OCI-LY3 (cell line): ENCODE data around the gene ZFP62.

Experiments used
- H2AFZ ChIP-seq: fragments of 200-600, 300-600 bp; shearing (Covaris generic); 2 replicates; pipeline ENCODE4 v1.6.0; 2014; ENCODE audit warnings: antibody characterized with exemption, low read depth, low read length
- H3K27ac ChIP-seq: fragments of 200-600, 300-600 bp; sonication (generic); 2 replicates; pipeline ENCODE4 v1.5.1; 2014; ENCODE audit warnings: mild to moderate bottlenecking, low read length, moderate library complexity, mixed read lengths
- H3K27me3 ChIP-seq: fragments of 200-600, 300-600 bp; sonication (generic); 2 replicates; pipeline ENCODE4 v1.6.1; 2014; ENCODE audit warnings: low read depth, low read length, mixed read lengths
- H3K36me3 ChIP-seq: fragments of 200-600, 300-600 bp; sonication (generic); replicated peaks from 2 replicates; pipeline ENCODE3; 2014; ENCODE audit warnings: low read depth, low read length, mixed read lengths
- H3K4me1 ChIP-seq: fragments of 300-600, 200-600 bp; sonication (generic); 2 replicates; pipeline ENCODE4 v1.6.1; 2014; ENCODE audit warnings: low read length, mixed read lengths
- H3K4me2 ChIP-seq: fragments of 200-600, 300-600 bp; sonication (generic); 2 replicates; pipeline ENCODE4 v1.6.1; 2014; ENCODE audit warnings: low read length, mixed read lengths
- H3K4me3 ChIP-seq: fragments of 300-600, 200-600 bp; sonication (generic); 2 replicates; pipeline ENCODE4 v1.5.1; 2014; ENCODE audit warnings: antibody characterized with exemption, mild to moderate bottlenecking, low read length, moderate library complexity
- H3K79me2 ChIP-seq: fragments of 300-600, 200-600 bp; shearing (Covaris generic); 2 replicates; pipeline ENCODE4 v1.6.1; 2014; ENCODE audit warnings: mild to moderate bottlenecking, low read length, mixed read lengths
- H3K9ac ChIP-seq: fragments of 300-600, 200-600 bp; shearing (Covaris generic); 2 replicates; pipeline ENCODE4 v1.6.0; 2014; ENCODE audit warnings: mild to moderate bottlenecking, low read length, moderate library complexity
- H3K9me3 ChIP-seq: fragments of 200-600, 300-600 bp; shearing (Covaris generic); 2 replicates; pipeline ENCODE4 v1.6.1; 2014; ENCODE audit warnings: low read length, mixed read lengths; ENCODE audit not compliant: insufficient read depth
- H4K20me1 ChIP-seq: fragments of 200-600, 300-600 bp; sonication (generic); 2 replicates; pipeline ENCODE4 v1.6.1; 2016; ENCODE audit warnings: low read length, mixed read lengths; ENCODE audit not compliant: insufficient read depth
- EZH2phosphoT487 ChIP-seq: fragments of 200-600 bp; shearing (Covaris generic); IDR thresholded peaks from 2 replicates; pipeline ENCODE4 v1.6.1; 2018; ENCODE audit warnings: antibody characterized with exemption, mixed run types, low read depth
- TF ChIP-seq, protein P1 (sequence below): fragments of 200-600, 300-600 bp; sonication (generic); IDR thresholded peaks from 2 replicates; pipeline ENCODE4 v1.5.1; 2014; ENCODE audit warnings: antibody characterized with exemption, low read length, low read depth

ZFP62 gene

DNA sequence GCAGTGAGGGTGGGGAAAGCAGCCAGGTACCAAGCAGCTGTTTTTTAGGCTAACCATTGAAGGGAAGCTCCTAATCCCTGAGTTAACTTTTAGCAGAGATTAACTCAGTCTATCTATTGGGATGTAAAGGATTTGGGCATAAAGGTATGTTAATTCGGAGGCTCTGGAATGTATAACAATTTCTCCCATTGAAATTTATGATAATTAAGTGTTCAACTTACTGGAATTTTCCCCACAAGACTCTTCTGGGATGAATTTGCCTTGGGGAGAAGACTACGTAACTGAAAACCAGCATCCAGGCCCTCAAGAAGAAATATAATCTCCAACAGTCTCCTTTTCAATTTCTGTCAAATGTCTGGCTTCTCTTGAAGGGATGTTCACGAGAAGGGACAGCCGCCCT, 23.6 kb downstream of the ZFP62 start:
- no peak overlapping the region for H3K4me2 ChIP-seq
- H3K27me3 ChIP-seq, result no peaks in the 10 kb centered on the region
- no peak overlapping the region for H3K9ac ChIP-seq
- H3K36me3 ChIP-seq, result peaks cover 36% of the 10 kb centered on the region
- no peaks in the 10 kb centered on the region for H4K20me1 ChIP-seq
- no peak overlapping the region for H3K27ac ChIP-seq
- H3K79me2 ChIP-seq, result peaks cover 12% of the 10 kb centered on the region
- no peak overlapping the region for H2AFZ ChIP-seq
- H3K4me1 ChIP-seq, result peaks cover 10% of the 10 kb centered on the region
- TF ChIP-seq, protein P1, sequence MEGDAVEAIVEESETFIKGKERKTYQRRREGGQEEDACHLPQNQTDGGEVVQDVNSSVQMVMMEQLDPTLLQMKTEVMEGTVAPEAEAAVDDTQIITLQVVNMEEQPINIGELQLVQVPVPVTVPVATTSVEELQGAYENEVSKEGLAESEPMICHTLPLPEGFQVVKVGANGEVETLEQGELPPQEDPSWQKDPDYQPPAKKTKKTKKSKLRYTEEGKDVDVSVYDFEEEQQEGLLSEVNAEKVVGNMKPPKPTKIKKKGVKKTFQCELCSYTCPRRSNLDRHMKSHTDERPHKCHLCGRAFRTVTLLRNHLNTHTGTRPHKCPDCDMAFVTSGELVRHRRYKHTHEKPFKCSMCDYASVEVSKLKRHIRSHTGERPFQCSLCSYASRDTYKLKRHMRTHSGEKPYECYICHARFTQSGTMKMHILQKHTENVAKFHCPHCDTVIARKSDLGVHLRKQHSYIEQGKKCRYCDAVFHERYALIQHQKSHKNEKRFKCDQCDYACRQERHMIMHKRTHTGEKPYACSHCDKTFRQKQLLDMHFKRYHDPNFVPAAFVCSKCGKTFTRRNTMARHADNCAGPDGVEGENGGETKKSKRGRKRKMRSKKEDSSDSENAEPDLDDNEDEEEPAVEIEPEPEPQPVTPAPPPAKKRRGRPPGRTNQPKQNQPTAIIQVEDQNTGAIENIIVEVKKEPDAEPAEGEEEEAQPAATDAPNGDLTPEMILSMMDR, result no peak
- TF ChIP-seq EZH2phosphoT487, result no peak
- H3K9me3 ChIP-seq, result 0 out of 2 replicates have a peak, but pooled peaks cover 6% of the 10 kb centered on the region
- H3K4me3 ChIP-seq, result no peak overlapping the region

DNA sequence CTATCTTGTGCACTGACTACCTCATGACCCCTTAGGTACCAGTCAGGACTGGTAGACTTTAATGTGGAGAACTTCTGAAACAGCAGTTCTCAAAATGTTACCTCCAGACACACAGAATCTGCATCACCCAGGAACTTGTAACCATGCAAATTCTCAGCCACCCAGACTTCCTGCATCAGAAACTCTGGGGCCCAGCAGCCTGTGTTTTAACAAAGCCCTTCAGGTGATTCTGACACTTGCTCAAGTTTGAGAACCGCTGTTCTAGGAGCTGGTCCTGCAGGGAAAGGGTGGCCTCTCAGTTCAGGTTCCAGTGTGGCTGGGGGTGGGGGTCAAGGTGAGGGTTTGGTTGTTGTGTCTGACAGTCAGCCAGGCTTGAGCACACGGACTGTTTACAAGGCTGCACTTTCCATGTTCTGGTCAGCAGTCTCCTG, 28.4 kb downstream of the ZFP62 start:
- TF ChIP-seq, protein P1, result no peak
- TF ChIP-seq EZH2phosphoT487, result no peak
- Histone ChIP-seq H3K9me3 (no peaks in the 10 kb centered on the region), H3K9ac (peak overlapping the region; percentile 93), H4K20me1 (no peaks in the 10 kb centered on the region), H2AFZ (no peak overlapping the region), H3K4me1 (peaks cover 21% of the 10 kb centered on the region), H3K27me3 (no peaks in the 10 kb centered on the region), H3K27ac (peak overlapping the region; percentile 72), H3K79me2 (peaks cover 39% of the 10 kb centered on the region), H3K4me2 (peak overlapping the region; percentile 89), H3K4me3 (peak overlapping the region; percentile 87), H3K36me3 (peaks cover 40% of the 10 kb centered on the region)

- Histone ChIP-seq H2AFZ (peak overlapping the region; percentile 43), H3K79me2 (peaks cover 39% of the 10 kb centered on the region), H4K20me1 (no peaks in the 10 kb centered on the region), H3K4me3 (peak overlapping the region; percentile 87), H3K36me3 (peaks cover 33% of the 10 kb centered on the region), H3K27ac (peak overlapping the region; percentile 72), H3K9me3 (no peaks in the 10 kb centered on the region), H3K4me1 (peaks cover 21% of the 10 kb centered on the region), H3K27me3 (no peaks in the 10 kb centered on the region), H3K9ac (peak overlapping the region; percentile 93), H3K4me2 (peak overlapping the region; percentile 89)
- TF ChIP-seq EZH2phosphoT487, result no peak
- TF ChIP-seq, protein P1, result no peak
Measured at GRCh38 chr5:180831139-180832093, 29.7 kb downstream of the ZFP62 start.

DNA sequence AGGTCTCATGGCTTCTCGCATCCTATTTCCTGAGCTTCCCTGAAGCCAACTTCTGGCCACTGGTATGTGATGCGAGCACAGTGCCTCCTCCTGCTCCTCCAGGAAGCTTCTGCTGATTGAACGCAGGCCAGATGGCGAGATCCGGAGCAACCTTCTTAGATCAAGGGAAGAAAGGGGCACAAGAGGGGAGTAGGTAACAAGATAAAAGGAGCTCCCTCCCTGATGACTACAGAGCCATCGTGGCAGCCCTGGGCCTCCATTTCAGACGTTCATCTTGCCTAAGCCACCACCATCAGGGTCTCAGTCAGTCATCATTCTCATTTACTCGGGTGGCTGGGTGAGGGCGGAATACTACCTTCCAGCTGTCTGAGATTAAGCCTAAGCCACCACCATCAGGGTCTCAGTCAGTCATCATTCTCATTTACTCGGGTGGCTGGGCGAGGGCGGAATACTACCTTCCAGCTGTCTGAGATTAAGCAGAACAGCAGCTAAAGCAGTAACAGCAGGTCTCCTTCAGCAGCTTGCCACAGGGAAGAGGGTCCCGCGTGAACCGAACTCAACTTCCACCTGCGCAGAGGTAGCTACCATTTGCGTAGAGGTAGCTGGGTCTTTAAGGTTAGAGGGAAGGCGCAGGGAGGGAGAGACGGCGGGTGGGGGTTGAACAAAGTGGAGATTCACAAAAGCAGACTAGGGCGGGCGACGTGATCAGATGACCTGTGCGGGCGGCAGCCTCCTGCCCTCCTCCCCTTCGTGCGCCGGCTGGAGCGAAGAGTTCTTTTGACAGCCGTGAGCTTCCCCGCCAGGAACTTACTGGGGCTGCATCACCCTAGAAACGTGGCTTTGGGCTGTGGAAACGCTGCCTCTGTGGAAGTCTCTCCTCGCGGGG, 30.6 kb downstream of the ZFP62 start:
- Histone ChIP-seq H3K9me3 (no peaks in the 10 kb centered on the region), H4K20me1 (no peaks in the 10 kb centered on the region), H3K4me1 (peaks cover 21% of the 10 kb centered on the region), H3K27me3 (no peaks in the 10 kb centered on the region), H2AFZ (no peak overlapping the region), H3K4me2 (peak overlapping the region; percentile 89), H3K79me2 (peaks cover 39% of the 10 kb centered on the region), H3K36me3 (peaks cover 27% of the 10 kb centered on the region), H3K4me3 (peak overlapping the region; percentile 87), H3K27ac (peak overlapping the region; percentile 72), H3K9ac (peak overlapping the region; percentile 93)
- TF ChIP-seq, protein P1, result no peak
- no peak for TF ChIP-seq EZH2phosphoT487
